Effector CD8-positive, alpha-beta T cell (primary cell): Measurements from ENCODE around the gene XPO1.
"Not testable (repeated sequence)": the region's sequence is repeated elsewhere in the genome, so short reads cannot be mapped to it uniquely, and the experiment has no call there.

Experiments used
- DNase-seq: peaks from one replicate; lab custom pipeline; 2025; lab: John Stamatoyannopoulos, UW

Gene XPO1

GRCh38 chr2:61534926-61535325 lies 3.2 kb downstream of the XPO1 start:
- DNase-seq: no peak

- DNase-seq: no peak
Measured at GRCh38 chr2:61530749-61531148, 7.4 kb downstream of the XPO1 start.

GRCh38 chr2:61529944-61530735 lies 8.0 kb downstream of the XPO1 start:
- no peak for DNase-seq

GRCh38 chr2:61520261-61520660 lies 17.9 kb downstream of the XPO1 start:
- DNase-seq: no peak

- no peak for DNase-seq
Measured at GRCh38 chr2:61512768-61513398, 25.3 kb downstream of the XPO1 start.

GRCh38 chr2:61510674-61511671 lies 27.2 kb downstream of the XPO1 start:
- DNase-seq: no peak

GRCh38 chr2:61504949-61505348 lies 33.2 kb downstream of the XPO1 start:
- no peak for DNase-seq

GRCh38 chr2:61499060-61499459 lies 39.1 kb downstream of the XPO1 start:
- DNase-seq: no peak

GRCh38 chr2:61493523-61493942 lies 44.6 kb downstream of the XPO1 start:
- DNase-seq: no peak

GRCh38 chr2:61492476-61492875 lies 45.7 kb downstream of the XPO1 start:
- no peak for DNase-seq

- no peak for DNase-seq
Measured at GRCh38 chr2:61485281-61485680, 52.9 kb downstream of the XPO1 start.

- no peak for DNase-seq
Measured at GRCh38 chr2:61478086-61478485, 60.1 kb downstream of the XPO1 start.

- not testable (repeated sequence) for DNase-seq
Measured at GRCh38 chr2:61476929-61477589, 61.1 kb downstream of the XPO1 start.

- DNase-seq: no peak
Measured at GRCh38 chr2:61471905-61472805, 66.0 kb downstream of the XPO1 start.

- DNase-seq: peak; percentile 83
Measured at GRCh38 chr2:61470965-61471904, 66.9 kb downstream of the XPO1 start, which contains the start of gene USP34. USP34 (minus strand) TSS chr2:61471087; CDS start chr2:61470692, 395 bp downstream.

GRCh38 chr2:61470122-61470951 lies 67.8 kb downstream of the XPO1 start:
- DNase-seq: peak; percentile 76

GRCh38 chr2:61469424-61470121 lies 68.6 kb downstream of the XPO1 start:
- no peak for DNase-seq

- DNase-seq: not testable (repeated sequence)
Measured at GRCh38 chr2:61468231-61468630, 69.9 kb downstream of the XPO1 start.
